Right lobe of liver (tissue), 6 donors: ENCODE data around the gene JAKMIP1. TPM values are rescaled to one million over a fixed set of nuclear protein-coding genes. Genes with fewer than 3 reads are reported as not detected.
A peak's percentile ranks its signal among the peaks of the same experiment; 100 is the strongest.

Source experiments
- ATAC-seq, 4 donors: fragments of 200-7000 bp; cut with Tn5 transposase; one replicate each; pipeline ENCODE4 v1.9.1; 2020; ENCODE audit warnings: mild to moderate bottlenecking in 4 of 4, moderate library complexity in 4 of 4
- DNase-seq, 3 donors: peaks; one replicate each; pipeline ENCODE4 v3.0.0-alpha.2; 2020
- H3K27ac ChIP-seq, 3 donors: fragments of 200-600 bp; one replicate each; pipeline ENCODE4 v1.8.0; 2022
- H3K27me3 ChIP-seq, 2 donors: fragments of 200-600 bp; one replicate each; pipeline ENCODE4 v1.8.0; 2022
- H3K36me3 ChIP-seq, 4 donors: fragments of 200-600 bp; sonication (generic) in 1 of 4; one replicate each; pipeline versions ENCODE4 v1.5.1 to v1.8.0; 2017 to 2022; ENCODE audit warnings: control low read depth in 1 of 4
- H3K4me1 ChIP-seq, 4 donors: fragments of 200-600 bp; sonication (generic) in 1 of 4; one replicate each; pipeline versions ENCODE4 v1.5.1 to v1.8.0; 2017 to 2022; ENCODE audit warnings: control low read depth in 1 of 4
- H3K4me3 ChIP-seq, 3 donors: fragments of 200-600 bp; one replicate each; pipeline ENCODE4 v1.8.0; 2022
- H3K9me3 ChIP-seq, 4 donors: fragments of 200-600 bp; sonication (generic) in 1 of 4; one replicate each; pipeline versions ENCODE4 v1.5.1 to v1.8.0; 2017 to 2022; ENCODE audit warnings: control low read depth in 1 of 4
- CTCF ChIP-seq, 4 donors: fragments of 200-600 bp in 3 of 4; fragments of 450-650 bp in 1 of 4; IDR thresholded peaks; one replicate each; pipeline versions ENCODE4 v1.5.1 to v1.8.0; 2016 to 2022; ENCODE audit warnings: antibody characterized with exemption in 4 of 4, mild to moderate bottlenecking in 2 of 4
- POLR2A ChIP-seq: fragments of 450-650 bp; IDR thresholded peaks from one replicate; pipeline ENCODE4 v1.6.1; 2017; ENCODE audit warnings: antibody characterized with exemption, mild to moderate bottlenecking
- WGBS: methylation state at CpG from one replicate; pipeline ENCODE4 v1.1.6; 2018; ENCODE audit warnings: low coverage, low lambda C conversion rate; ENCODE audit not compliant: insufficient coverage; ENCODE audit errors: missing lambda C conversion rate; 5-methylcytosine and 5-hydroxymethylcytosine counted together
- intact Hi-C, 2 donors: fragments of 100-400 bp; cut with DNase I; formaldehyde crosslinking; loops; one replicate each; pipeline versions ENCODE4 v1.11.2 to v1.14.1; 2022
- total RNA-seq, 6 experiments: library from RNA; depleted of rRNA in 2 of 6; stranded (reverse); fragments of >200 nt in 2 of 6; fragmentation: NEBNext Ultra II Directional in 3 of 6; extraction: Animal tissue kit (Norgen Biotek cat#: 25700) in 3 of 6; gene quantifications; one replicate each; pipeline versions ENCODE4 v1.1.0 to v1.2.4, GENCODE V29; 2016 to 2023
- donor health status: DM: no; HTN: yes; CAD: no.
- donor health status: DM: no; HTN: no; CAD: no.
- donor health status: DM: no; HTN: no; CAD: no.
- donor health status: DM: no; HTN: yes; CAD: no.
- donor health status: DM: no; HTN: yes; CAD: no.

Gene JAKMIP1
- total RNA-seq, 6 experiments from 2014 or later: 0.12 TPM; not detected in 5

- DNase-seq (no peak), ATAC-seq (no peak)
- no peaks in the 10 kb centered on the region for H3K9me3 ChIP-seq
- H3K4me3 ChIP-seq: no peak overlapping the region
- no peaks in the 10 kb centered on the region for H3K4me1 ChIP-seq
- TF ChIP-seq POLR2A (no peak), CTCF (IDR thresholded peaks at IDR 0.05) (no peak)
- intact Hi-C loops: no loop called here
- H3K36me3 ChIP-seq: no peaks in the 10 kb centered on the region
- no peaks in the 10 kb centered on the region for H3K27me3 ChIP-seq
- WGBS: 36% methylated on average over 3 of the region's 5 CpGs
- H3K27ac ChIP-seq: no peak overlapping the region
These were observed 16.2 kb downstream of the JAKMIP1 start for GRCh38 chr4:6184169-6184568.

GRCh38 chr4:6183740-6184139 lies 16.6 kb downstream of the JAKMIP1 start:
- no peak for DNase-seq
- no peaks in the 10 kb centered on the region for H3K27me3 ChIP-seq
- no peak for TF ChIP-seq POLR2A
- TF ChIP-seq CTCF (IDR thresholded peaks at IDR 0.05): no peak
- WGBS: 32% methylated on average over 4 of the region's 4 CpGs
- ATAC-seq: no peak
- H3K4me3 ChIP-seq: no peak overlapping the region
- no peaks in the 10 kb centered on the region for H3K9me3 ChIP-seq
- no peaks in the 10 kb centered on the region for H3K36me3 ChIP-seq
- no peaks in the 10 kb centered on the region for H3K4me1 ChIP-seq
- H3K27ac ChIP-seq: no peak overlapping the region
- intact Hi-C loops: no loop called here

- intact Hi-C loops: no loop called here
- no peak for DNase-seq
- no peak overlapping the region for H3K27ac ChIP-seq
- TF ChIP-seq CTCF (IDR thresholded peaks at IDR 0.05) (no peak), POLR2A (no peak)
- H3K4me3 ChIP-seq: no peak overlapping the region
- no peaks in the 10 kb centered on the region for H3K4me1 ChIP-seq
- no peaks in the 10 kb centered on the region for H3K9me3 ChIP-seq
- no peaks in the 10 kb centered on the region for H3K36me3 ChIP-seq
- 29% methylated on average over 9 of the region's 12 CpGs for WGBS
- no peak for ATAC-seq
- no peaks in the 10 kb centered on the region for H3K27me3 ChIP-seq
These were observed 17.7 kb downstream of the JAKMIP1 start for GRCh38 chr4:6182376-6183280.

- WGBS: 28% methylated on average over 6 of the region's 7 CpGs
- no peak for TF ChIP-seq CTCF (IDR thresholded peaks at IDR 0.05)
- TF ChIP-seq POLR2A: no peak
- no peak overlapping the region for H3K4me3 ChIP-seq
- ATAC-seq (peak in 3 of 4 donors; percentile 27 to 44 (median 28)), DNase-seq (no peak)
- H3K9me3 ChIP-seq: no peaks in the 10 kb centered on the region
- no peaks in the 10 kb centered on the region for H3K4me1 ChIP-seq
- intact Hi-C loops: no loop called here
- H3K27ac ChIP-seq: no peak overlapping the region
- H3K27me3 ChIP-seq: no peaks in the 10 kb centered on the region
- H3K36me3 ChIP-seq: no peaks in the 10 kb centered on the region
These were observed 19.3 kb downstream of the JAKMIP1 start for GRCh38 chr4:6180841-6181631.
